Fibroblast of villous mesenchyme (primary cell): ENCODE data around the gene KDM5C. TPM values are rescaled to one million over a fixed set of nuclear protein-coding genes. Genes with fewer than 3 reads are reported as not detected.

Experiments used
- DNase-seq: peaks from one replicate; pipeline ENCODE4 v3.0.0-alpha.2; 2010; ENCODE audit warnings: low read depth
- H3K4me3 ChIP-seq: 2 replicates; pipeline ENCODE4 v1.5.1; 2011; ENCODE audit warnings: low read depth, mild to moderate bottlenecking, low read length
- CTCF ChIP-seq: IDR thresholded peaks from 2 replicates; pipeline ENCODE4 v1.5.1; 2012; ENCODE audit warnings: low read depth, mild to moderate bottlenecking, low read length; ENCODE audit not compliant: insufficient read depth
- total RNA-seq: library from RNA; depleted of rRNA; stranded (reverse); fragments of >200 nt; gene quantifications from 2 replicates; pipeline ENCODE4 v1.2.3, GENCODE V29; 2012

The KDM5C gene
- total RNA-seq, 1 donor: 149 TPM

- H3K4me3 ChIP-seq: no peak overlapping the region
- TF ChIP-seq CTCF: no peak
- DNase-seq: no peak
These were observed 25.5 kb upstream of the KDM5C start for GRCh38 chrX:53250556-53250955.

GRCh38 chrX:53249408-53250042, 24.5 kb upstream of the KDM5C start:
- H3K4me3 ChIP-seq: no peak overlapping the region
- TF ChIP-seq CTCF: no peak
- no peak for DNase-seq

- DNase-seq: no peak
- no peak overlapping the region for H3K4me3 ChIP-seq
- no peak for TF ChIP-seq CTCF
These were observed 22.9 kb upstream of the KDM5C start for GRCh38 chrX:53247928-53248327.

- TF ChIP-seq CTCF: no peak
- DNase-seq: no peak
- H3K4me3 ChIP-seq: no peak overlapping the region
These were observed 21.2 kb upstream of the KDM5C start for GRCh38 chrX:53246231-53246630.

- peak; percentile 26 for TF ChIP-seq CTCF
- no peak for DNase-seq
- H3K4me3 ChIP-seq: no peak overlapping the region
These were observed 19.6 kb upstream of the KDM5C start for GRCh38 chrX:53244610-53245009.

- TF ChIP-seq CTCF: no peak
- no peak overlapping the region for H3K4me3 ChIP-seq
- no peak for DNase-seq
These were observed 17.3 kb upstream of the KDM5C start for GRCh38 chrX:53242310-53242709.

GRCh38 chrX:53241558-53241957, 16.6 kb upstream of the KDM5C start:
- no peak for DNase-seq
- TF ChIP-seq CTCF: no peak
- H3K4me3 ChIP-seq: no peak overlapping the region
